Endothelial cell of umbilical vein (primary cell): ENCODE results near the gene RTKN2.

Source experiments
- CTCF ChIP-seq, 2 donors: IDR thresholded peaks; 1 replicate in 1 of 2; 2 replicates in 1 of 2; pipeline ENCODE4 v1.5.1; 2011; ENCODE audit warnings: low read length in 2 of 2, mild to moderate bottlenecking in 2 of 2, moderate library complexity in 2 of 2, control low read depth in 1 of 2, inconsistent platforms in 1 of 2, low read depth in 1 of 2; ENCODE audit not compliant: insufficient read depth in 1 of 2; ENCODE audit errors: extremely low read depth in 1 of 2
- FOS ChIP-seq: IDR thresholded peaks from 2 replicates; pipeline ENCODE4 v1.6.1; 2011; ENCODE audit warnings: mild to moderate bottlenecking, low read length, moderate library complexity, borderline replicate concordance; ENCODE audit not compliant: insufficient read depth
- JUN ChIP-seq: IDR thresholded peaks from 2 replicates; pipeline ENCODE4 v1.6.1; 2011; ENCODE audit warnings: borderline replicate concordance, low read depth; ENCODE audit not compliant: insufficient read length, insufficient read depth
- MAX ChIP-seq: IDR thresholded peaks from 2 replicates; pipeline ENCODE4 v1.6.1; 2011; ENCODE audit not compliant: insufficient read depth, insufficient read length
- POLR2A ChIP-seq: IDR thresholded peaks from 2 replicates; pipeline ENCODE4 v1.6.1; 2012; ENCODE audit warnings: low read depth, mild to moderate bottlenecking, control low read depth, low read length
- POLR2AphosphoS5 ChIP-seq: IDR thresholded peaks from 2 replicates; pipeline ENCODE4 v1.6.1; 2012; ENCODE audit warnings: low read depth, mild to moderate bottlenecking, control low read depth, low read length, moderate library complexity; ENCODE audit not compliant: insufficient read depth

- peak; percentile 44 to 54 for TF ChIP-seq CTCF (IDR thresholded peaks at IDR 0.05; ENCODE audit: extremely low read depth in 1 of 2, insufficient read depth in 1 of 2, low read depth in 1 of 2, low read length in 2 of 2)
- no peak for TF ChIP-seq POLR2AphosphoS5
- no peak for TF ChIP-seq JUN
- TF ChIP-seq FOS: no peak
- no peak for TF ChIP-seq POLR2A
- no peak for TF ChIP-seq MAX
Measured at GRCh38 chr10:62264702-62265436, 3.8 kb downstream of the RTKN2 start.
